Measurements from ENCODE around the gene MYO3A.

GRCh38 chr10:26029858-26030257 is 95.8 kb downstream of the MYO3A start:
- TF ChIP-seq RAD21 (IDR thresholded peaks at IDR 0.05; ENCODE audit: low read length) = no peak
- TF ChIP-seq RCOR1 (IDR thresholded peaks at IDR 0.05; ENCODE audit: insufficient replicate concordance, low read length) = no peak
- TF ChIP-seq CTCF (conservative IDR thresholded peaks at IDR 0.05; ENCODE audit: low read depth, low read length) = no peak
- TF ChIP-seq BHLHE40 (IDR thresholded peaks at IDR 0.05; ENCODE audit: low read depth, low read length) = no peak
- TF ChIP-seq POLR2A (IDR thresholded peaks at IDR 0.05; ENCODE audit: low read depth, low read length) = no peak
